ENCODE results near the gene ATP9B. TPM values are rescaled to one million over a fixed set of nuclear protein-coding genes. Genes with fewer than 3 reads are reported as not detected.

ATP9B gene
- total RNA-seq, 1 donor from 2014 or later: 10.8 TPM

DNA sequence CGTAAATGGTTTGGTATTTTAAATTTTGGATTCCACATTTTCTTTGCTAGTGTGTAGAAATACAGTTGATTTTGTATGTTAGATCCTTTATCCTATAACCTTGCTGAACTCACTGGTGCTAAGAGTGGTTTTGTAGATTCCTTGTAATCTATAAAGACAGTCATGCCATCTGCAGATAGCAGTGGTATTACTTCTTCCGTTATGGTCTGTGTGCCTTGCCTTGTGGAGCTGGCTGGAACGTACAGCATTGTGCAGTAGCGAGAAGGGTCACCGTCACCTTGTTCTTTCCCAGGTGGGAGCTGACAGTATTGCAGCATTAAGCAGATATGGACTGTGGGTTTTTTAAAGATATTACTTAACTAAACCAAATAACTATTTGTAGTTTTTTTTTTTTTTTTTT is 33.7 kb downstream of the ATP9B start:
- Histone ChIP-seq H3K27me3 (ENCODE audit: control insufficient read depth, insufficient read depth, low read length) (no peaks in the 10 kb centered on the region), H3K36me3 (ENCODE audit: control insufficient read depth, insufficient read depth, low read length) (no peaks in the 10 kb centered on the region), H3K4me3 (ENCODE audit: low read depth, low read length) (no peak overlapping the region)
- no peak for TF ChIP-seq CTCF (IDR thresholded peaks at IDR 0.05; ENCODE audit: insufficient read depth, low read length, severe bottlenecking)
- FAIRE-seq (no peak), DNase-seq (ENCODE audit: low read depth) (no peak)

DNA sequence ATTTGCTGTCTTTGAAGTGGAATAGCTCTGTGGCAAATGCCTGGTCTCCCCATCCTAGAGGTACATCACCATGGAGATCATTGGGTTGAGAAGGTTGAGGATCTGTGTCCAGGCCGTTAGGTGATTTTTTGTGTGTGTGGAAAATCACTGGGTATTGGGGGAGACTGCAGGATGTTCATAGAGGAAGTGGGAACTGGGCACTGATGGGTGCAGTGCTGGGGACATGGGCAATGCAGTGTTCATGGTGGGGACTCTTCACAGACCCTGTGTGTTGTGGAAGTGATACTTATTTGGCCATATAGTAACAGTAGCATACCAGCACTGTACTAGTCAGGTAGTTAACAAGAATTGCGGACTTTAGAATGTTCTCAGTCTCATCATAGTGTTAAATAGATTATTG is 34.9 kb downstream of the ATP9B start:
- TF ChIP-seq CTCF (IDR thresholded peaks at IDR 0.05; ENCODE audit: insufficient read depth, low read length, severe bottlenecking): no peak
- H3K36me3 ChIP-seq (ENCODE audit: control insufficient read depth, insufficient read depth, low read length): no peaks in the 10 kb centered on the region
- no peak overlapping the region for H3K4me3 ChIP-seq (ENCODE audit: low read depth, low read length)
- H3K27me3 ChIP-seq (ENCODE audit: control insufficient read depth, insufficient read depth, low read length): no peaks in the 10 kb centered on the region
- DNase-seq (ENCODE audit: low read depth) (no peak), FAIRE-seq (peak; percentile 52)

- H3K27me3 ChIP-seq (ENCODE audit: control insufficient read depth, insufficient read depth, low read length): no peaks in the 10 kb centered on the region
- TF ChIP-seq CTCF (IDR thresholded peaks at IDR 0.05; ENCODE audit: insufficient read depth, low read length, severe bottlenecking): no peak
- FAIRE-seq: no peak
- no peak overlapping the region for H3K4me3 ChIP-seq (ENCODE audit: low read depth, low read length)
- DNase-seq (ENCODE audit: low read depth): no peak
- H3K36me3 ChIP-seq (ENCODE audit: control insufficient read depth, insufficient read depth, low read length): no peaks in the 10 kb centered on the region
Measured at GRCh38 chr18:79105455-79105854, 36.3 kb downstream of the ATP9B start.

- DNase-seq (ENCODE audit: low read depth): no peak
- no peak for TF ChIP-seq CTCF (IDR thresholded peaks at IDR 0.05; ENCODE audit: insufficient read depth, low read length, severe bottlenecking)
- Histone ChIP-seq H3K27me3 (ENCODE audit: control insufficient read depth, insufficient read depth, low read length) (no peaks in the 10 kb centered on the region), H3K36me3 (ENCODE audit: control insufficient read depth, insufficient read depth, low read length) (no peaks in the 10 kb centered on the region), H3K4me3 (ENCODE audit: low read depth, low read length) (no peak overlapping the region)
- no peak for FAIRE-seq
Measured at GRCh38 chr18:79106084-79106483, 36.9 kb downstream of the ATP9B start.

DNA sequence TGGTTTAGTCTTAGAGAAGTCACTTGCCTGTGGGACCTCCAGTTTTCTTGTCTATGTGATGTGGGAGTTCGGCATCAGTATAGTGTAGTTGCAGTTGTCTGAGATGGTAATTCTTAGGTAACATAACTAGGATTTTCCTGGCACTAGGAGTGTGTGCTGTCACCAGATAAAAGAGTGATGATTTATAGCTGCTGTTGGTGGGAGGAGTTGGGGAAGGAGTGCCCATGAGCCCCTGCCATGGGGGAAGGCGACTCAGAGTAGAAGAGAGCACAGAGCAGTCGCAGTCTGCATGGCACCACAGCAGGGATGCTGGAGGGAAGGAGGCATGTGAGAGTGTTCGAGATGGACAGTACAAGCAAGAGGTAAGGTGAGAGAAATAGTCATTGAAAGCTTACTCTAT is 38.7 kb downstream of the ATP9B start:
- no peak for DNase-seq (ENCODE audit: low read depth)
- no peak overlapping the region for H3K4me3 ChIP-seq (ENCODE audit: low read depth, low read length)
- H3K27me3 ChIP-seq (ENCODE audit: control insufficient read depth, insufficient read depth, low read length): no peaks in the 10 kb centered on the region
- TF ChIP-seq CTCF (IDR thresholded peaks at IDR 0.05; ENCODE audit: insufficient read depth, low read length, severe bottlenecking): no peak
- FAIRE-seq: no peak
- H3K36me3 ChIP-seq (ENCODE audit: control insufficient read depth, insufficient read depth, low read length): no peaks in the 10 kb centered on the region

DNA sequence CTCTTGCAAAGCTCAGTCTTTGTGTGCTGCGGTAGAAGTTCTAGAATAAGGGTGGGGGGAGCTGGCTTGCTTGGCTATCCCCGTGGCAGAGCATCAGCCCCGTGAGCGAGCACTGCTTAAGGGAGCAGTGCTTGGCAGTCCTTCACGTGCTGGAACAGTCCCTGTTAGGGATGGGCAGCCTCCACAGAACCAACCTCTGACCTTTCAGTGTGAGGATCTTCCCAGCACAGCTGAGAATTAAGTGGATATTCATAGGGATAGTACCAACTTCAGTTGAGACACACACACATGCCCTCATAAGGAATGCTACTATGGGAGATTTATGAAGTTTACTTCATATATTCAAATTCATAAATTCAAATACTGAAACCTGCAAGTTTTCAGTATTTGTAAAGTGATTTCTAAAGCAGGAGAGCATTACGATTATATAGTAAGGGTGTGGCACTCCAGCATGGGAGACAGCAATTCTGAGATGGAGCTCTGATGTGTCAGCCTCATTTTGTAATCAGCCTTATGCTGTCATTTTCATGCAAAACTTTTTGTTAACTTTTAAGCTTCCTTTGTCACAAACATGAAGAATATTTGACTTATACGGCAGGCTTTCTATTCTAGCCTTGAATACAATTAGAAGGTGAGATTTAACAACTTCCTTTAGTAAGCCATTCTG is 39.5 kb downstream of the ATP9B start:
- no peaks in the 10 kb centered on the region for H3K36me3 ChIP-seq (ENCODE audit: control insufficient read depth, insufficient read depth, low read length)
- peak; percentile 22 for DNase-seq (ENCODE audit: low read depth)
- no peaks in the 10 kb centered on the region for H3K27me3 ChIP-seq (ENCODE audit: control insufficient read depth, insufficient read depth, low read length)
- FAIRE-seq: no peak
- TF ChIP-seq CTCF (IDR thresholded peaks at IDR 0.05; ENCODE audit: insufficient read depth, low read length, severe bottlenecking): no peak
- H3K4me3 ChIP-seq (ENCODE audit: low read depth, low read length): no peak overlapping the region
